ENCODE data around the gene COX7A2. TPM values are rescaled to one million over a fixed set of nuclear protein-coding genes. Genes with fewer than 3 reads are reported as not detected.
A peak's percentile ranks its signal among the peaks of the same experiment; 100 is the strongest.

Gene COX7A2
- total RNA-seq, 1 experiment from 2014 or later: 600 TPM

DNA sequence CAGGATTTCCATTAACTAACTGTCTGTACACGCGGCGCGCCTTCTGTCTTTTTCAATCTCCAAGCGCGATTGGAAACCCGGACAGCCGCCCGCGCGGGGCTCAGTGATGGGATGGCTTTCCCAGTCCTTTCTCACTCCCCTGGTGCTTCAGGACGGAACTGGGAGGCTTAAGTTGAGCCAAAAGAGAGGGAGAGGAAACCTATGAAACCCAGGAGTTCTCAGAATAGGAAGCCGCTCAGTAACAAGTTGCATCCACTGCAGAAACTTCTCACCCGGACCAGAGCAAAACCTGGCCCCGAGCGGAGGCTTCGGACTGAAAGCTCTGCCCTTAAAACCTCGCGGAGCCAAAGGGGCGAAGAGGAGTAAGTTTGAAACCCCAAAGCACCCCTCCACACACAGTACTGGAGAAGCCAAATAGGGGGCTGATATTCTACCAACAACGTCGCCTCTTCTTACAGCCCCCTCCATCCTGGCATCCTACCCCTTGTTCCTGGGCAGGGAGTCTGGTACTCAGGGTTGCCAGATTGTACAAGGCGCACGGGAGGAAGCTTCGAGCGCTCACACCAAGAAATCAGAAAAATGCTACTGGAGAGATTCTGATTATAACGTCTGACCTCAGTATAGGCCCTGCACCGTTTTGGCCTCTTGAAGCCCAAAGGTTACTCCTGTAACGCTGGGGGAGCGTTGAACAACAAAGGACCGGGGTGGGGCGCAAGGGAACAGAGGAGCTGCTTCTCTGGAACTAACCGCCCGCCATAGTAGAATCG, 36.8 kb downstream of the COX7A2 start:
- POLR2A ChIA-PET: no interaction called here
- no TSS peak for BruUV-seq (replicated peaks)
- H3K9me2 ChIP-seq (ENCODE audit: insufficient read depth): no peaks in the 10 kb centered on the region
- no peaks in the 10 kb centered on the region for H3K27me3 ChIP-seq (ENCODE audit: insufficient read depth, low read length)
- H4K20me1 ChIP-seq (ENCODE audit: insufficient read depth): no peaks in the 10 kb centered on the region
- DNase-seq (ENCODE audit: low read depth, low spot score) (no peak), ATAC-seq (no peak)
- RAD21 ChIA-PET (ENCODE audit: low non-redundant PET in 1 of 2, low total read pairs in 2 of 2, uncharacterized antibody in 2 of 2, unreplicated experiment in 2 of 2): no interaction called here
- H3K4me3 ChIP-seq (replicated peaks in 1 of 2; ENCODE audit: low read depth in 1 of 2, low read length in 2 of 2): peak overlapping the region; percentile 72 to 80
- CTCF ChIA-PET: interaction anchor here (1.6 to 1.7 kb wide), 2 partner anchors 242 to 1468 kb away, joined by 4 read pairs; no protein-coding TSS in a partner anchor
- H3K4me1 ChIP-seq (ENCODE audit: control insufficient read depth in 1 of 2, insufficient read depth in 2 of 2, low read length in 2 of 2): peaks cover 14 to 36% of the 10 kb centered on the region in 2 experiments
- H3K36me3 ChIP-seq (ENCODE audit: control insufficient read depth in 1 of 2, insufficient read depth in 2 of 2, low read length in 2 of 2): no peaks in the 10 kb centered on the region
- intact Hi-C loops (cut with micrococcal nuclease): loop anchor here (5.0 to 10.0 kb wide), 4 partner anchors 632 to 1529 kb away; no protein-coding TSS in a partner anchor
- peak overlapping the region; percentile 87 for H3K4me2 ChIP-seq (ENCODE audit: low read length)
- H3K9ac ChIP-seq (ENCODE audit: low read length): peak overlapping the region; percentile 81
- H3K27ac ChIP-seq (ENCODE audit: low read depth, low read length): no peak overlapping the region
- peaks cover 37% of the 10 kb centered on the region for H3K79me2 ChIP-seq (ENCODE audit: insufficient read depth, low read length)
- H3K9me3 ChIP-seq (ENCODE audit: control insufficient read depth in 1 of 2, insufficient read depth in 1 of 2, low read depth in 1 of 2, low read length in 2 of 2): no peaks in the 10 kb centered on the region
- peak overlapping the region; percentile 5 for H2AFZ ChIP-seq (ENCODE audit: low read depth, low read length, poor library complexity, severe bottlenecking)
- TF ChIP-seq EZH2 (IDR thresholded peaks at IDR 0.05): no peak
- no peak for TF ChIP-seq ELF1 (IDR thresholded peaks at IDR 0.05; ENCODE audit: borderline replicate concordance, low read depth)
- TF ChIP-seq FOSL1 (IDR thresholded peaks at IDR 0.05; ENCODE audit: low read depth): no peak
- no peak for TF ChIP-seq POLR2AphosphoS5 (IDR thresholded peaks at IDR 0.05; ENCODE audit: low read depth, low read length)
- no peak for TF ChIP-seq EGR1 (IDR thresholded peaks at IDR 0.05; ENCODE audit: low read depth)
- TF ChIP-seq, protein P1, sequence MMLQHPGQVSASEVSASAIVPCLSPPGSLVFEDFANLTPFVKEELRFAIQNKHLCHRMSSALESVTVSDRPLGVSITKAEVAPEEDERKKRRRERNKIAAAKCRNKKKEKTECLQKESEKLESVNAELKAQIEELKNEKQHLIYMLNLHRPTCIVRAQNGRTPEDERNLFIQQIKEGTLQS (IDR thresholded peaks at IDR 0.05): no peak
- TF ChIP-seq, protein P2, sequence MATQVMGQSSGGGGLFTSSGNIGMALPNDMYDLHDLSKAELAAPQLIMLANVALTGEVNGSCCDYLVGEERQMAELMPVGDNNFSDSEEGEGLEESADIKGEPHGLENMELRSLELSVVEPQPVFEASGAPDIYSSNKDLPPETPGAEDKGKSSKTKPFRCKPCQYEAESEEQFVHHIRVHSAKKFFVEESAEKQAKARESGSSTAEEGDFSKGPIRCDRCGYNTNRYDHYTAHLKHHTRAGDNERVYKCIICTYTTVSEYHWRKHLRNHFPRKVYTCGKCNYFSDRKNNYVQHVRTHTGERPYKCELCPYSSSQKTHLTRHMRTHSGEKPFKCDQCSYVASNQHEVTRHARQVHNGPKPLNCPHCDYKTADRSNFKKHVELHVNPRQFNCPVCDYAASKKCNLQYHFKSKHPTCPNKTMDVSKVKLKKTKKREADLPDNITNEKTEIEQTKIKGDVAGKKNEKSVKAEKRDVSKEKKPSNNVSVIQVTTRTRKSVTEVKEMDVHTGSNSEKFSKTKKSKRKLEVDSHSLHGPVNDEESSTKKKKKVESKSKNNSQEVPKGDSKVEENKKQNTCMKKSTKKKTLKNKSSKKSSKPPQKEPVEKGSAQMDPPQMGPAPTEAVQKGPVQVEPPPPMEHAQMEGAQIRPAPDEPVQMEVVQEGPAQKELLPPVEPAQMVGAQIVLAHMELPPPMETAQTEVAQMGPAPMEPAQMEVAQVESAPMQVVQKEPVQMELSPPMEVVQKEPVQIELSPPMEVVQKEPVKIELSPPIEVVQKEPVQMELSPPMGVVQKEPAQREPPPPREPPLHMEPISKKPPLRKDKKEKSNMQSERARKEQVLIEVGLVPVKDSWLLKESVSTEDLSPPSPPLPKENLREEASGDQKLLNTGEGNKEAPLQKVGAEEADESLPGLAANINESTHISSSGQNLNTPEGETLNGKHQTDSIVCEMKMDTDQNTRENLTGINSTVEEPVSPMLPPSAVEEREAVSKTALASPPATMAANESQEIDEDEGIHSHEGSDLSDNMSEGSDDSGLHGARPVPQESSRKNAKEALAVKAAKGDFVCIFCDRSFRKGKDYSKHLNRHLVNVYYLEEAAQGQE (IDR thresholded peaks at IDR 0.05; ENCODE audit: low read depth): no peak
- TF ChIP-seq, protein P3, sequence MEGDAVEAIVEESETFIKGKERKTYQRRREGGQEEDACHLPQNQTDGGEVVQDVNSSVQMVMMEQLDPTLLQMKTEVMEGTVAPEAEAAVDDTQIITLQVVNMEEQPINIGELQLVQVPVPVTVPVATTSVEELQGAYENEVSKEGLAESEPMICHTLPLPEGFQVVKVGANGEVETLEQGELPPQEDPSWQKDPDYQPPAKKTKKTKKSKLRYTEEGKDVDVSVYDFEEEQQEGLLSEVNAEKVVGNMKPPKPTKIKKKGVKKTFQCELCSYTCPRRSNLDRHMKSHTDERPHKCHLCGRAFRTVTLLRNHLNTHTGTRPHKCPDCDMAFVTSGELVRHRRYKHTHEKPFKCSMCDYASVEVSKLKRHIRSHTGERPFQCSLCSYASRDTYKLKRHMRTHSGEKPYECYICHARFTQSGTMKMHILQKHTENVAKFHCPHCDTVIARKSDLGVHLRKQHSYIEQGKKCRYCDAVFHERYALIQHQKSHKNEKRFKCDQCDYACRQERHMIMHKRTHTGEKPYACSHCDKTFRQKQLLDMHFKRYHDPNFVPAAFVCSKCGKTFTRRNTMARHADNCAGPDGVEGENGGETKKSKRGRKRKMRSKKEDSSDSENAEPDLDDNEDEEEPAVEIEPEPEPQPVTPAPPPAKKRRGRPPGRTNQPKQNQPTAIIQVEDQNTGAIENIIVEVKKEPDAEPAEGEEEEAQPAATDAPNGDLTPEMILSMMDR (IDR thresholded peaks at IDR 0.05 in 2 of 3, conservative IDR thresholded peaks at IDR 0.05 in 1 of 3; ENCODE audit: borderline replicate concordance in 1 of 3, insufficient read depth in 1 of 3, low read depth in 2 of 3, low read length in 2 of 3): no peak
- TF ChIP-seq, protein P4, sequence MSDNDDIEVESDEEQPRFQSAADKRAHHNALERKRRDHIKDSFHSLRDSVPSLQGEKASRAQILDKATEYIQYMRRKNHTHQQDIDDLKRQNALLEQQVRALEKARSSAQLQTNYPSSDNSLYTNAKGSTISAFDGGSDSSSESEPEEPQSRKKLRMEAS (IDR thresholded peaks at IDR 0.05): no peak
- no peak for TF ChIP-seq YY1 (IDR thresholded peaks at IDR 0.05; ENCODE audit: extremely low read depth, insufficient replicate concordance, low read depth, low read length)
- TF ChIP-seq TCF7L2 (IDR thresholded peaks at IDR 0.05; ENCODE audit: borderline replicate concordance, extremely low read depth, insufficient read depth, insufficient read length): no peak
